ENCODE results near the gene DAPL1.
A peak's percentile ranks its signal among the peaks of the same experiment; 100 is the strongest.

DAPL1 gene

GRCh38 chr2:158795195-158795924 lies at the start of gene DAPL1:
Gene DAPL1, plus strand, starts transcription at chr2:158795317. Its CDS starts 56 bp downstream, at chr2:158795373.
- no peak for DNase-seq (ENCODE audit: low spot score)

GRCh38 chr2:158745866-158746382 lies 49.2 kb upstream of the DAPL1 start:
- no peak for DNase-seq (ENCODE audit: low spot score)

- DNase-seq (ENCODE audit: low spot score) = no peak
These were observed 48.6 kb upstream of the DAPL1 start for GRCh38 chr2:158746488-158746887.

- DNase-seq (ENCODE audit: low spot score) = no peak
These were observed 47.8 kb upstream of the DAPL1 start for GRCh38 chr2:158747281-158747680.

- DNase-seq (ENCODE audit: low spot score) = no peak
These were observed 46.1 kb upstream of the DAPL1 start for GRCh38 chr2:158748926-158749590.

- DNase-seq (ENCODE audit: low spot score) = no peak
These were observed 44.5 kb upstream of the DAPL1 start for GRCh38 chr2:158750458-158751125.

GRCh38 chr2:158753641-158754611 lies 41.2 kb upstream of the DAPL1 start:
- peak; percentile 84 for DNase-seq (ENCODE audit: low spot score)

- DNase-seq (ENCODE audit: low spot score) = no peak
These were observed 39.6 kb upstream of the DAPL1 start for GRCh38 chr2:158755310-158756087.

GRCh38 chr2:158756331-158756730 lies 38.8 kb upstream of the DAPL1 start:
- no peak for DNase-seq (ENCODE audit: low spot score)

- no peak for DNase-seq (ENCODE audit: low spot score)
These were observed 38.1 kb upstream of the DAPL1 start for GRCh38 chr2:158756976-158757375.

- no peak for DNase-seq (ENCODE audit: low spot score)
These were observed 34.2 kb upstream of the DAPL1 start for GRCh38 chr2:158760887-158761286.

GRCh38 chr2:158761621-158762020 lies 33.5 kb upstream of the DAPL1 start:
- peak; percentile 78 for DNase-seq (ENCODE audit: low spot score)

- no peak for DNase-seq (ENCODE audit: low spot score)
These were observed 32.8 kb upstream of the DAPL1 start for GRCh38 chr2:158762336-158762735.

- DNase-seq (ENCODE audit: low spot score) = no peak
These were observed 28.6 kb upstream of the DAPL1 start for GRCh38 chr2:158766524-158766923.

- DNase-seq (ENCODE audit: low spot score) = peak; percentile 48
These were observed 22.6 kb upstream of the DAPL1 start for GRCh38 chr2:158772306-158773078.

GRCh38 chr2:158773121-158773520 lies 22.0 kb upstream of the DAPL1 start:
- peak; percentile 72 for DNase-seq (ENCODE audit: low spot score)

- no peak for DNase-seq (ENCODE audit: low spot score)
These were observed 20.4 kb upstream of the DAPL1 start for GRCh38 chr2:158774681-158775080.

- DNase-seq (ENCODE audit: low spot score) = no peak
These were observed 19.7 kb upstream of the DAPL1 start for GRCh38 chr2:158775273-158776027.

- DNase-seq (ENCODE audit: low spot score) = no peak
These were observed 18.9 kb upstream of the DAPL1 start for GRCh38 chr2:158776231-158776630.

Data from AG20443 (cell line).